Activated CD8-positive, alpha-beta memory T cell treated with anti-CD3 and anti-CD28 coated beads for 4 hours (primary cell): ENCODE results near the gene CLDN14.

Source experiments
- DNase-seq, 2 donors: peaks; one replicate each; pipeline ENCODE4 v3.0.0-alpha.2; 2020; ENCODE audit warnings: low read depth in 2 of 2

Gene CLDN14

GRCh38 chr21:36433059-36433709, 46.7 kb downstream of the CLDN14 start:
- DNase-seq, result no peak

- no peak for DNase-seq
Observed at GRCh38 chr21:36431252-36431651, 48.7 kb downstream of the CLDN14 start.

GRCh38 chr21:36430841-36431240, 49.1 kb downstream of the CLDN14 start:
- no peak for DNase-seq

GRCh38 chr21:36429947-36430546, 49.9 kb downstream of the CLDN14 start:
- peak; percentile 49 to 60 for DNase-seq

- no peak for DNase-seq
Observed at GRCh38 chr21:36428761-36429432, 51.0 kb downstream of the CLDN14 start.

GRCh38 chr21:36427502-36427901, 52.4 kb downstream of the CLDN14 start:
- DNase-seq, result no peak

- DNase-seq, result no peak
Observed at GRCh38 chr21:36425286-36425685, 54.6 kb downstream of the CLDN14 start.

GRCh38 chr21:36424592-36424991, 55.3 kb downstream of the CLDN14 start:
- DNase-seq, result no peak

GRCh38 chr21:36423771-36424433, 56.0 kb downstream of the CLDN14 start:
- no peak for DNase-seq

- DNase-seq, result no peak
Observed at GRCh38 chr21:36422279-36423098, 57.4 kb downstream of the CLDN14 start.

- DNase-seq, result no peak
Observed at GRCh38 chr21:36420571-36421339, 59.2 kb downstream of the CLDN14 start.

GRCh38 chr21:36419996-36420395, 59.9 kb downstream of the CLDN14 start:
- DNase-seq, result peak; percentile 14 to 22

GRCh38 chr21:36419241-36419640, 60.7 kb downstream of the CLDN14 start:
- DNase-seq, result no peak

GRCh38 chr21:36415375-36415774, 64.5 kb downstream of the CLDN14 start:
- DNase-seq, result no peak

GRCh38 chr21:36412916-36413315, 67.0 kb downstream of the CLDN14 start:
- no peak for DNase-seq

- no peak for DNase-seq
Observed at GRCh38 chr21:36411301-36411700, 68.6 kb downstream of the CLDN14 start.
